HCT116 (cell line): Measurements from ENCODE around the gene PHF1. TPM values are rescaled to one million over a fixed set of nuclear protein-coding genes. Genes with fewer than 3 reads are reported as not detected.
A peak's percentile ranks its signal among the peaks of the same experiment; 100 is the strongest.

Experiments used
- ATAC-seq: fragments of 200-7000 bp; cut with Tn5 transposase; 2 replicates; pipeline ENCODE4 v1.9.1; 2020; ENCODE audit warnings: mild to moderate bottlenecking, moderate library complexity
- BruUV-seq: library from RNA; stranded (reverse); fragments of 400-500 nt; replicated peaks from 2 replicates; lab custom pipeline; 2021; lab: Mats Ljungman, UMichigan
- CTCF ChIA-PET: fragments of 300-600 bp; sonication (Branson Sonifier 250); formaldehyde crosslinking; loops from one replicate; lab custom pipeline; 2021; ENCODE audit warnings: antibody characterized with exemption; lab: Charles Lee
- POLR2A ChIA-PET: fragments of 300-600, 350-600 bp; sonication (Branson Sonifier 250); formaldehyde crosslinking; loops from one replicate; lab custom pipeline; 2021; ENCODE audit warnings: antibody characterized with exemption; lab: Charles Lee
- RAD21 ChIA-PET, 2 experiments: fragments of 300-600 bp; sonication (Branson Sonifier 250); formaldehyde crosslinking; loops; one replicate each; lab custom pipeline; 2023; ENCODE audit warnings: low total read pairs in 2 of 2; ENCODE audit not compliant: uncharacterized antibody in 2 of 2, unreplicated experiment in 2 of 2, low non-redundant PET in 1 of 2; lab: Charles Lee
- DNase-seq: peaks from one replicate; pipeline ENCODE4 v3.0.0-alpha.2; 2010; ENCODE audit warnings: low read depth, low spot score
- H2AFZ ChIP-seq: fragments of 200-600 bp; shearing (Covaris generic), sonication (generic); 2 replicates; pipeline ENCODE4 v1.6.1; 2017; ENCODE audit warnings: low read depth, mixed run types, mixed read lengths, antibody characterized with exemption, low read length; ENCODE audit not compliant: poor library complexity, severe bottlenecking
- H3K27ac ChIP-seq: 2 replicates; pipeline ENCODE4 v1.5.1; 2012; ENCODE audit warnings: low read depth, low read length
- H3K27me3 ChIP-seq: fragments of 200-600 bp; sonication (generic); 2 replicates; pipeline ENCODE4 v1.6.1; 2016; ENCODE audit warnings: mixed run types, low read length, mixed read lengths; ENCODE audit not compliant: insufficient read depth
- H3K36me3 ChIP-seq, 2 experiments: fragments of 200-500 bp in 1 of 2; fragments of 200-600 bp in 1 of 2; sonication (Bioruptor generic) in 1 of 2; sonication (generic) in 1 of 2; 2 replicates each; pipeline versions ENCODE4 v1.5.1 to v1.6.1; 2014 to 2016; ENCODE audit warnings: low read length in 2 of 2, inconsistent platforms in 1 of 2, mixed read lengths in 1 of 2, mixed run types in 1 of 2; ENCODE audit not compliant: insufficient read depth in 2 of 2, control insufficient read depth in 1 of 2
- H3K4me1 ChIP-seq, 2 experiments: fragments of 200-600 bp in 1 of 2; sonication (generic) in 1 of 2; 2 replicates each; pipeline versions ENCODE4 v1.5.1 to v1.6.1; 2012 to 2017; ENCODE audit warnings: low read length in 2 of 2, inconsistent platforms in 1 of 2, mild to moderate bottlenecking in 1 of 2, mixed read lengths in 1 of 2, mixed run types in 1 of 2, moderate library complexity in 1 of 2; ENCODE audit not compliant: insufficient read depth in 2 of 2, control insufficient read depth in 1 of 2
- H3K4me2 ChIP-seq: fragments of 200-600 bp; sonication (generic); 2 replicates; pipeline ENCODE4 v1.6.1; 2017; ENCODE audit warnings: mixed run types, low read length, mixed read lengths
- H3K4me3 ChIP-seq, 2 experiments: fragments of 200-600 bp in 1 of 2; sonication (generic) in 1 of 2; replicated peaks in 1 of 2; 2 replicates each; pipeline ENCODE4 v1.5.1; 2011 to 2016; ENCODE audit warnings: low read length in 2 of 2, control low read depth in 1 of 2, low read depth in 1 of 2, mild to moderate bottlenecking in 1 of 2, mixed read lengths in 1 of 2, mixed run types in 1 of 2
- H3K79me2 ChIP-seq: fragments of 200-600 bp; sonication (generic); 2 replicates; pipeline ENCODE4 v1.6.1; 2017; ENCODE audit warnings: mild to moderate bottlenecking, mixed run types, low read length, moderate library complexity, mixed read lengths; ENCODE audit not compliant: insufficient read depth
- H3K9ac ChIP-seq: fragments of 200-600 bp; sonication (generic); 2 replicates; pipeline ENCODE4 v1.6.1; 2016; ENCODE audit warnings: low read length, mixed read lengths
- H3K9me2 ChIP-seq: fragments of 200-600 bp; sonication (generic), shearing (Covaris generic); 2 replicates; pipeline ENCODE4 v1.6.1; 2017; ENCODE audit warnings: mixed run types, mild to moderate bottlenecking, moderate library complexity; ENCODE audit not compliant: insufficient read depth
- H3K9me3 ChIP-seq, 2 experiments: fragments of 200-500 bp in 1 of 2; fragments of 200-600 bp in 1 of 2; sonication (Bioruptor generic) in 1 of 2; sonication (generic) in 1 of 2; 2 replicates each; pipeline ENCODE4 v1.6.1; 2014 to 2017; ENCODE audit warnings: low read length in 2 of 2, mixed read lengths in 2 of 2, inconsistent platforms in 1 of 2, low read depth in 1 of 2, mild to moderate bottlenecking in 1 of 2, mixed run types in 1 of 2, moderate library complexity in 1 of 2; ENCODE audit not compliant: control insufficient read depth in 1 of 2, insufficient read depth in 1 of 2
- H4K20me1 ChIP-seq: fragments of 200-600 bp; sonication (generic), shearing (Covaris generic); 2 replicates; pipeline ENCODE4 v1.6.1; 2017; ENCODE audit warnings: mixed run types, mild to moderate bottlenecking, moderate library complexity; ENCODE audit not compliant: insufficient read depth
- FOSL1 ChIP-seq: IDR thresholded peaks from 2 replicates; pipeline ENCODE4 v1.6.1; 2012; ENCODE audit warnings: low read depth
- POLR2A ChIP-seq: IDR thresholded peaks from 2 replicates; pipeline ENCODE4 v1.7.0; 2011; ENCODE audit warnings: borderline replicate concordance; ENCODE audit not compliant: insufficient read depth, insufficient read length; ENCODE audit errors: extremely low read depth
- RAD21 ChIP-seq: IDR thresholded peaks from 2 replicates; pipeline ENCODE4 v1.6.1; 2012; ENCODE audit warnings: low read depth, mild to moderate bottlenecking
- YY1 ChIP-seq: IDR thresholded peaks from 2 replicates; pipeline ENCODE4 v1.6.1; 2011; ENCODE audit warnings: low read length, low read depth, moderate library complexity, mild to moderate bottlenecking; ENCODE audit not compliant: insufficient replicate concordance; ENCODE audit errors: extremely low read depth
- intact Hi-C: fragments of 100-400 bp; cut with micrococcal nuclease; formaldehyde crosslinking; loops from 2 replicates; pipeline ENCODE4 v1.10.0; 2022
- total RNA-seq: library from RNA; stranded (reverse); gene quantifications from one replicate; pipeline ENCODE4 v1.2.1, GENCODE V29; 2021; ENCODE audit not compliant: unreplicated experiment
- TF ChIP-seq, protein P1 (sequence below), 3 experiments: fragments of 200-600 bp in 1 of 3; sonication (generic) in 1 of 3; IDR thresholded peaks in 2 of 3; conservative IDR thresholded peaks in 1 of 3; 2 replicates each; pipeline ENCODE4 v1.5.1; 2012 to 2017; ENCODE audit warnings: low read depth in 2 of 3, low read length in 2 of 3, antibody characterized with exemption in 1 of 3, borderline replicate concordance in 1 of 3, control low read depth in 1 of 3, mild to moderate bottlenecking in 1 of 3, mixed read lengths in 1 of 3, mixed run types in 1 of 3, moderate library complexity in 1 of 3; ENCODE audit not compliant: insufficient read depth in 1 of 3
- TF ChIP-seq, protein P2 (sequence below): IDR thresholded peaks from 2 replicates; pipeline ENCODE4 v1.6.1; 2012

PHF1 gene
- total RNA-seq, 1 experiment from 2014 or later, result 40.2 TPM

DNA sequence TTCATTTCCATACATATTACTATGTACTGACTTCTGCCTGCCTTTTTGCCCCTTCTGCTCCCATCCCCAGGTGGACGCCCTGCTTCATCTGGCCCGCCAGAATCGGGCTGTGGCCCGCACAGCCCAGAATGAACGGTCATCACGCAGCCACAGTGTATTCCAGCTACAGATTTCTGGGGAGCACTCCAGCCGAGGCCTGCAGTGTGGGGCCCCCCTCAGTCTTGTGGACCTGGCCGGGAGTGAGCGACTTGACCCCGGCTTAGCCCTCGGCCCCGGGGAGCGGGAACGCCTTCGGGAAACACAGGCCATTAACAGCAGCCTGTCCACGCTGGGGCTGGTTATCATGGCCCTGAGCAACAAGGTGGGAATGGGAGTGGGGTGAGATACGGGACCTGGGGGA is 4.7 kb upstream of the PHF1 start (continued):
- TF ChIP-seq YY1 (no peak), POLR2A (no peak)

DNA sequence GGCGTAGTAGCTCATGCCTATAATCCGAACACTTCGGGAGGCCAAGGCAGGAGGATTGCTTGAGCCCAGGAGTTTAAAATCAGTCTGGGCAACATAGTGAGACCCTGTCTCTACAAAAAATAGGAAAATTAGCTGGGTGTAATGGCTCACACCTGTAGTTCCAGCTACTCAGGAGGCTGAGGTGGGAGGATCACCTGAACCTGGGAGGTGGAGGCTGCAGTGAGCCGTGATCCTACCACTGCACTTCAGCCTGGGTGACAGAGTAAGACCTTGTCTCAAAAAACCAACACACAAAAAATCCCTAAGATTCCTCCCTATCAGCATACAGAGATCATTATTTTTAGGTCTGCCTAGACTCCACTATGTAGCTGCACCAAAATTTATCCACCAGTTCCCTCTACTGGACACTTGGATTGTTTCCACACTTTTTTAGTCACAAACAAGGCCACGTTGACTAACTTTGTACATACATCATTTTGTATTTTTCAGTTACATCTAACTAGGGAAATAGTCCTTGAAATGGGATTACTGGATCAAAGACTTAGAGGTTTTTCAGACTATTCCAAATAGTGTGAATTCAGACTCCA is 3.6 kb upstream of the PHF1 start:
- RAD21 ChIA-PET, result no interaction called here
- TSS peak; percentile 5 for BruUV-seq
- Histone ChIP-seq H3K4me2 (no peak overlapping the region), H3K9me3 (no peaks in the 10 kb centered on the region), H3K27me3 (no peaks in the 10 kb centered on the region), H3K79me2 (peaks cover 6% of the 10 kb centered on the region; the same call in 1 of the 2 replicates), H3K9me2 (no peaks in the 10 kb centered on the region), H3K4me1 (peaks cover 5 to 18% of the 10 kb centered on the region in 2 experiments; a peak in 3 of 4 replicates), H4K20me1 (no peaks in the 10 kb centered on the region), H3K9ac (no peak overlapping the region), H3K27ac (peak overlapping the region; percentile 12; the same call in 1 of the 2 replicates), H2AFZ (no peak overlapping the region), H3K4me3 (no peak overlapping the region), H3K36me3 (peaks cover 35 to 59% of the 10 kb centered on the region in 2 experiments)
- TF ChIP-seq, protein P1, sequence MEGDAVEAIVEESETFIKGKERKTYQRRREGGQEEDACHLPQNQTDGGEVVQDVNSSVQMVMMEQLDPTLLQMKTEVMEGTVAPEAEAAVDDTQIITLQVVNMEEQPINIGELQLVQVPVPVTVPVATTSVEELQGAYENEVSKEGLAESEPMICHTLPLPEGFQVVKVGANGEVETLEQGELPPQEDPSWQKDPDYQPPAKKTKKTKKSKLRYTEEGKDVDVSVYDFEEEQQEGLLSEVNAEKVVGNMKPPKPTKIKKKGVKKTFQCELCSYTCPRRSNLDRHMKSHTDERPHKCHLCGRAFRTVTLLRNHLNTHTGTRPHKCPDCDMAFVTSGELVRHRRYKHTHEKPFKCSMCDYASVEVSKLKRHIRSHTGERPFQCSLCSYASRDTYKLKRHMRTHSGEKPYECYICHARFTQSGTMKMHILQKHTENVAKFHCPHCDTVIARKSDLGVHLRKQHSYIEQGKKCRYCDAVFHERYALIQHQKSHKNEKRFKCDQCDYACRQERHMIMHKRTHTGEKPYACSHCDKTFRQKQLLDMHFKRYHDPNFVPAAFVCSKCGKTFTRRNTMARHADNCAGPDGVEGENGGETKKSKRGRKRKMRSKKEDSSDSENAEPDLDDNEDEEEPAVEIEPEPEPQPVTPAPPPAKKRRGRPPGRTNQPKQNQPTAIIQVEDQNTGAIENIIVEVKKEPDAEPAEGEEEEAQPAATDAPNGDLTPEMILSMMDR (IDR thresholded peaks at IDR 0.05 in 2 of 3, conservative IDR thresholded peaks at IDR 0.05 in 1 of 3; ENCODE audit: borderline replicate concordance in 1 of 3, insufficient read depth in 1 of 3, low read depth in 2 of 3, low read length in 2 of 3), result peak; percentile 23 to 49 (median 44); a peak in 3 of 6 replicates
- peak; percentile 59 for TF ChIP-seq RAD21
- TF ChIP-seq FOSL1, result no peak
- TF ChIP-seq, protein P2, sequence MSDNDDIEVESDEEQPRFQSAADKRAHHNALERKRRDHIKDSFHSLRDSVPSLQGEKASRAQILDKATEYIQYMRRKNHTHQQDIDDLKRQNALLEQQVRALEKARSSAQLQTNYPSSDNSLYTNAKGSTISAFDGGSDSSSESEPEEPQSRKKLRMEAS, result no peak
- intact Hi-C loops, result loop anchor here (1.0 kb wide), 1 partner anchor 127 kb away; no protein-coding TSS in a partner anchor
- no peak for ATAC-seq
- POLR2A ChIA-PET, result interaction anchor here (1.4 kb wide), 1 partner anchor 130 kb away, joined by 5 read pairs; the partner anchor contains the start of gene B3GALT4
- CTCF ChIA-PET, result interaction anchor here (0.8 to 1.1 kb wide), 2 partner anchors 14 to 129 kb away, joined by 3 read pairs; no protein-coding TSS in a partner anchor
- DNase-seq, result no peak
